HT-29 (cell line): ENCODE results near the gene USPL1. TPM values are rescaled to one million over a fixed set of nuclear protein-coding genes. Genes with fewer than 3 reads are reported as not detected.

ENCODE experiments used
- DNase-seq: peaks from one replicate; pipeline ENCODE4 v3.0.0-alpha.2; 2015; ENCODE audit warnings: low spot score
- small RNA-seq: library from RNA; depleted of rRNA; stranded (forward); fragments of <200 nt; gene quantifications from one replicate; pipeline ENCODE3, GENCODE V24; 2014
- total RNA-seq: library from RNA; depleted of rRNA; stranded (reverse); fragments of >200 nt; shearing (Covaris generic); gene quantifications from 2 replicates; pipeline ENCODE4 v1.2.3, GENCODE V29; 2014; rRNA removed

USPL1 gene
- total RNA-seq, 1 experiment from 2014 or later: 14.6 TPM

DNA sequence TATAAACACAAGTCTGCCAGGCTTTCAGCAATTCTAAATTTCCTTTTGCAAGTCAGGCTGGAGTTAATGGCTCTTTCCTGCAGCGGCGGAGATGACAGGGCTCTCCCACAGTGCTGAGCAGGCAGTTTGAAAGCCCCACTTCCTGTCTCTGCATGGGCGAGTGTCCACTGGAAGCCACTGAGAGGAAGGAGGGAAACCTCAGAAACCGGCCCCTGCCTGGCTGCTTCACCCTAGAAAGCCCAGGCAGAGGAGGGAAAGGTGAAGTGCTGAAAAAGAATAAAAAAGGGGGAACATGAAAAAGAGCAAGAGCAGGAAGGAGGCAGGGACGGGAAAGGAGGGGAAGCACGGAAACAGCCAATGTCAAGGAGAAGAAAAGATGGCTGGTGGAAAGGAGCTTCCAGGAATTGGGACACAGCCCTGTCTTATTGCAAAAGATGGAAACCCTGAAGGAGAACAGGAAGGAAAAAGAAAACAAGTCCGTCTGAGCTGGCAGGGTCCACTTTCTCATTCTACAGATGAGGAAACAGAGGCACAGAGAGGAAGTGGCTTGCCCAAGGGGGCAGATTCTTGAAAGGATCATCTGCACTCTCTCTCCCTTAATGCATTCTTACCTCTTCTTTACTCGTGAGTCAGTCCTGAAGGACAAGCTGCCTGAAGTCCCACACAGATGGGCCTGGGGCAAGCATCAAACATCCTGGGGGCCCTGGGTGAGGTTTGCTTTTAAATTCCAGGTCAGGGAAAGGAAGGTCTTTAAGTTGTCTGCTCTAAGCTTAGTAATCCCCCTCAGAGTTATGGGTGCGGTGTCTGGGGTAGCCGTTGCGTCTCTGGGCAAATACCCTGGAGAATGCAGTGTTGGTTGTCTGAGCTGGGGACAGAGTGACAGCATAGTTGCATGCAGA is 78.8 kb downstream of the USPL1 start:
- DNase-seq: no peak

DNA sequence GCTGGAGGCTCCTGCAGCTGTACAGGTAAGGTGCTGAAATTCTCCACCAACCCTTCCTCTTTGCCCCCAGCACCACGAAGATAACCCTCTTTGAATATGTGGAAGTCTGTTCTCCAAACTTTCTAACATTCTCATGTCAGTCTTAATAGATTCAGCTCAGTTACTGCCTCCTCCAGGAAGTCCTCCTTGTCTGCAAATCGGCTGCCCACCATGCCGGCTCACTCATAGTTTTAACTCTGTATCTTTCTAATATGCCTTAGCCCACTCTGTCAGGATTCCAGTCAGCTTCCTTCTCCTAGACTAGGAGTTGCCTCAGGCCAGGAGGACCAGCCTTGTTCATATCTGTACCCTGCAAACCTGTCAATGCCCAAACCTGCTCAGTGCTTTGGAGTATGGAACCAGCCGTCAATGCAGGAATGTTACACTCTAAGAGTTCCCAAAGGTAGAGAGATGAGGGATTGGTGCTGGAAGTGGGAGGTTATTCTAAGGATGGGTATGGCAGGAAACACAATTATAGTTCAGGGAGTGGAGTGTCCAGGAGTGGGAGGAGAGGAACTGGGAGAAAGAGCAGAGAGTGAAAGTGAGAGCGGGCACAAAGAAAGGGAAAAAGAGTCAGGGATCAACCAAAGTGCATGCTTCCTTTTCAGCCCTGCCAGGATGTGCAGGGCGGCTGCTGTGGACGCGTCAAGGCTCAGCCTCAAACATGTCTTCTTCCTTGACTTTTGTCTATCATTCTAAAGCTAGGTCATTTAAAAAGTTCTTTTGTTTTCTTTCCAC is 79.6 kb downstream of the USPL1 start:
- no peak for DNase-seq

DNA sequence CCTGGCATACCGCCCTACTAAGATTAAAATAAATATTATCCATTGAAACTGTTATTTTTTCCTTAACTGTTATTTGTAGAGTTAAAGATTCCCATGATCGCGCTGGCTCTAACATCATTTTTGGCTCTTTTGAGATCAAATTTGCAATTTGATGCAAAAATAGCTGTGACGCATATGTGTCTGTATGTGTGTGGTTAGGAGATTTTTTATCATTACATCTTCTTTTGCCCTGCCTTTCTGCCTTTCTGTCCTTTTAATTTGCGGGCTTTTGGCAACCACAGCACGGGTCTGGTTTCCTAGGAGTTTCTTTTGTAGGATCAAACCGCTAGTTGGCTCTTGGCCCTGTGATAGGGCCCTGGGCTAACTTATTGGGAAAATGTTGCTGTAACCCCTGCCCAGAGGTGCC is 80.3 kb downstream of the USPL1 start:
- no peak for DNase-seq

DNA sequence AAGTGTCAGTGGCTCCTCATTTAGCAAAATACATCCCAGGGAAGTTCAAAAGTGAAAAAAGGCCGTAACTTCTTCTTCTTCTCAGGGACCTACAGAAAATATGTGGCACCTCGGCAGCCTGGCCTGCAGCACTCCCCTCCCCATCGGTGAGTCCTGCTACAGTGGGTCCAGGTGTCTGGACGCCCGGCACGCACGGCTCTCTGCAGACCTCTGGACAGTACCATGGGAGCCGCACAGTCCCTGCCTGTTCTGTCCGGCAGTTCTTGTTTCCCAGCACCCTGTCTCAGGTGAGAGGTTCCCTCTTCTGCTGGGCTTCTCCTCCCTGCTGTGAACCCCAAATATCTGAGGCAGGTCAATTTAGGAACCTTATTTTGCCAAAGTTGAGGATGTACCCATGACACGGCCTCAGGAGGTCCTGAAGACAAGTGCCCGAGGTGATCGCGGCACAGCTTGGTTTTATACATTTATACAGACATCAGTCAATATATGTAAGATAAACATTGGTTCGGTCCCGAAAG is 80.8 kb downstream of the USPL1 start:
- DNase-seq: no peak

DNA sequence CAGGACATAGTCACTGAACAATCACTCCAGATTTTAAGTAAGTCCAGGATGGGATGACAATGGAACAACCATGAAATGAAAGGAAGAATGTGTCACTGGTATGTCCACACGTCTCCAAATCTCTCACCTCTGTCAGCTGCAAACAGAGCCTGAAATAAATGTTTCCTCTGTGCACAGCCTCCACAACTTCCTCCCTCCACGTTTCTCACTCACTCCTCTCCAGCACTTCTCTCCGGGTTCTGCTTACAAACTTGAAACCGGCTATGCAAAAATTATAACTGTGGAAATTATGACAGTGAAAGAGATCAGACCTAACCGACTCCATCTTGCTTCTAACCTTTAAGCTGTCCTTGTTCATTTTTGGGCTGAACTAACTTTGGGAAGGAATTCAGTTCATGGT is 82.6 kb downstream of the USPL1 start:
- no peak for DNase-seq

DNA sequence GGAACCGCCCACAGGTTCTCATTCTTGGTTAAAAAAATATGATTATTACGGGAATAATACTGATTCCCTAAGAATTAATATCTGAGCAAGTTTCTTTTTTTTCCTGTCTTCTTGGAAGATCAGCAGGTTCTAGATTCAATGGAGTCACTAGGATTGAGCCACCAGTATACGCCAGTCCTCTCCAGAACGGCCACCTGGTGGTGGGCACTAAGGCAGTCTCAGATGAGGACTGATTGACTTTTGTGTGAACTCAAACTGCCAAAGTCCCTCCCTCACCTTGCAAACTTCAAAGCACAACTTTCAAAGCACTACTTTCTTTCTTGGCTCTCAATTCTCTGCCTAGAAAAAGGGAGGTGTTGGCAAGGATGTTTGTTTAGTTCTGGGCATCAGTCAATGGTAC is 84.3 kb downstream of the USPL1 start:
- no peak for DNase-seq

DNA sequence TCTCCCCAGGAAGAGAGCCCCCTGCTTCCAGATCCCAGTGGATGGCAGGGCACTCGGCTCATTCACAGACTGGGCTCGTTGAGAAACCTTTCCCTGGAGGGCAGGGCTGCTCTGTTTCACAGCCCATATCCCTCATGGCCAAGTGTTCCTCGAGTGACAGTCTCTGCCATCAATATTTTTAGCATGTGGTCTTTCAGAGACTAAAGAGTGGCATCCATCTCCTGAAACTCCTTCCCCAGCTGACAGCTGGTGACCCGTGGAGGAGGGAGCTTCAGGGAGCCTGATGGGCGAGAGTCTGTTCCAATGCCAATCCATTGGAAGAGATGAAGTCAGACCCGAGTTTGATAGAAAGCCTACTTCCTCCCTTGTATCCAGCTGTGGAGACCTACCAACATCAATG is 86.9 kb downstream of the USPL1 start:
- no peak for DNase-seq

DNA sequence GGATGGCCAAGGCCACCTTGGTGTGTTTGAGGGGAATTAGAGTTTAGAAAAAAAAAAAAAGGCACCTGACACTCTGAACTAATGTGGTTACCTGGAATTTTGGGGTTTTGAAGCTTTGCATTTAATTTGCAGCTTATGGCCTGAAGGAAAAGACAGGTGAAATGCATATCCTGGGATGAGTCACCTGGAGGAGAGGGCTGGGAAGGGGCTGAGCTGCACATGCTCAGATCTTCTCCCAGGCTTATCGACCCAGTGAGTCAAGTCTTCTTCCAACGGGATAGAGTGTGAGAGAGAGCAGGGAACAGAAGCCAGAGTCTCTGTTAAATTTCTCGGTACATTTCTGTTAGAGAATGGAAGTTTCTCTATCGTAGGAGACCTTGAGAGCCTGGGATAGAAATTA is 88.0 kb downstream of the USPL1 start:
- peak; percentile 55 for DNase-seq

DNA sequence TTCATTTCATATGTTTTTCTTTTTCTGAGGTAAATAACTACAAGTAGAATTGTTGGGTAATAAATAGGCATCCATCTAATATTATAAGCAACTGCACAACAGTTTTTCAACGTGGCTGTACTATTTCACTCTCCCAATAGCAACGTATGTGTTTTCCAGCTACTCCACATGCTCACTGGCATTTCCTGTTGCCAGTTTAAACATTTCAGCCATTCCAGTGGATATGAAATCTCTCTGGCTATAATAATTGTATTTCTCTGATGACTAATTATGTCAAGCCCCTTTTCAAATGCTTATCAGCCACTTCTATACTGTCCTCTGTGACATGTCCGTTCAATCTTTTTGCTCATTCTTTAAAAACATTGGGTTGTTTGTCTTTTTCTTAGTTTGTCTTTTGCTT is 90.8 kb downstream of the USPL1 start:
- DNase-seq: no peak

Small RNA genes lying within 50 kb of the gene (small RNA-seq; reads per million reads assigned to genes)
- not detected for gene RF00017

Other genes starting within 250 kb of the USPL1 start
- gene UBE2L5, start 195.4 kb upstream of the USPL1 start, total RNA-seq: not detected in 2 replicates
- 579 and 669 TPM in 2 replicates for gene HMGB1, start 152.0 kb upstream of the USPL1 start, total RNA-seq
- 0.41 TPM in 1 of 2 replicates, not detected in the other for gene ALOX5AP, start 117.6 kb downstream of the USPL1 start, total RNA-seq